PFSK-1 (cell line): ENCODE results near the gene ZBTB16.

Experiments
- FOXP2 ChIP-seq: optimal IDR thresholded peaks from 2 replicates; pipeline ENCODE3; 2011; ENCODE audit warnings: borderline replicate concordance, control low read depth, inconsistent platforms; ENCODE audit not compliant: insufficient read depth; ENCODE audit errors: extremely low read length, extremely low read depth
- POLR2AphosphoS5 ChIP-seq: IDR thresholded peaks from 2 replicates; pipeline ENCODE4 v1.6.1; 2012; ENCODE audit warnings: low read depth, mild to moderate bottlenecking, control low read depth, low read length, moderate library complexity
- SIN3A ChIP-seq: IDR thresholded peaks from 2 replicates; pipeline ENCODE4 v1.6.1; 2012; ENCODE audit warnings: mild to moderate bottlenecking, low read length, moderate library complexity, borderline replicate concordance; ENCODE audit not compliant: insufficient read depth
- TAF1 ChIP-seq: IDR thresholded peaks from 2 replicates; pipeline ENCODE4 v1.6.1; 2012; ENCODE audit warnings: low read length, control low read depth, borderline replicate concordance; ENCODE audit not compliant: insufficient read depth
- TF ChIP-seq, protein P1 (sequence below), 2 experiments: IDR thresholded peaks; 2 replicates each; pipeline versions ENCODE4 v1.6.1 to v1.8.0; 2011 to 2012; ENCODE audit warnings: low read depth in 2 of 2, low read length in 2 of 2, control low read depth in 1 of 2, inconsistent platforms in 1 of 2, mild to moderate bottlenecking in 1 of 2, moderate library complexity in 1 of 2; ENCODE audit not compliant: insufficient read depth in 1 of 2

Gene ZBTB16

GRCh38 chr11:114102993-114103896 is 43.7 kb downstream of the ZBTB16 start:
- TF ChIP-seq SIN3A (no peak), POLR2AphosphoS5 (no peak), FOXP2 (no peak)
- TF ChIP-seq, protein P1, sequence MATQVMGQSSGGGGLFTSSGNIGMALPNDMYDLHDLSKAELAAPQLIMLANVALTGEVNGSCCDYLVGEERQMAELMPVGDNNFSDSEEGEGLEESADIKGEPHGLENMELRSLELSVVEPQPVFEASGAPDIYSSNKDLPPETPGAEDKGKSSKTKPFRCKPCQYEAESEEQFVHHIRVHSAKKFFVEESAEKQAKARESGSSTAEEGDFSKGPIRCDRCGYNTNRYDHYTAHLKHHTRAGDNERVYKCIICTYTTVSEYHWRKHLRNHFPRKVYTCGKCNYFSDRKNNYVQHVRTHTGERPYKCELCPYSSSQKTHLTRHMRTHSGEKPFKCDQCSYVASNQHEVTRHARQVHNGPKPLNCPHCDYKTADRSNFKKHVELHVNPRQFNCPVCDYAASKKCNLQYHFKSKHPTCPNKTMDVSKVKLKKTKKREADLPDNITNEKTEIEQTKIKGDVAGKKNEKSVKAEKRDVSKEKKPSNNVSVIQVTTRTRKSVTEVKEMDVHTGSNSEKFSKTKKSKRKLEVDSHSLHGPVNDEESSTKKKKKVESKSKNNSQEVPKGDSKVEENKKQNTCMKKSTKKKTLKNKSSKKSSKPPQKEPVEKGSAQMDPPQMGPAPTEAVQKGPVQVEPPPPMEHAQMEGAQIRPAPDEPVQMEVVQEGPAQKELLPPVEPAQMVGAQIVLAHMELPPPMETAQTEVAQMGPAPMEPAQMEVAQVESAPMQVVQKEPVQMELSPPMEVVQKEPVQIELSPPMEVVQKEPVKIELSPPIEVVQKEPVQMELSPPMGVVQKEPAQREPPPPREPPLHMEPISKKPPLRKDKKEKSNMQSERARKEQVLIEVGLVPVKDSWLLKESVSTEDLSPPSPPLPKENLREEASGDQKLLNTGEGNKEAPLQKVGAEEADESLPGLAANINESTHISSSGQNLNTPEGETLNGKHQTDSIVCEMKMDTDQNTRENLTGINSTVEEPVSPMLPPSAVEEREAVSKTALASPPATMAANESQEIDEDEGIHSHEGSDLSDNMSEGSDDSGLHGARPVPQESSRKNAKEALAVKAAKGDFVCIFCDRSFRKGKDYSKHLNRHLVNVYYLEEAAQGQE (IDR thresholded peaks at IDR 0.05; ENCODE audit: insufficient read depth in 1 of 2, low read depth in 2 of 2, low read length in 2 of 2): no peak

DNA sequence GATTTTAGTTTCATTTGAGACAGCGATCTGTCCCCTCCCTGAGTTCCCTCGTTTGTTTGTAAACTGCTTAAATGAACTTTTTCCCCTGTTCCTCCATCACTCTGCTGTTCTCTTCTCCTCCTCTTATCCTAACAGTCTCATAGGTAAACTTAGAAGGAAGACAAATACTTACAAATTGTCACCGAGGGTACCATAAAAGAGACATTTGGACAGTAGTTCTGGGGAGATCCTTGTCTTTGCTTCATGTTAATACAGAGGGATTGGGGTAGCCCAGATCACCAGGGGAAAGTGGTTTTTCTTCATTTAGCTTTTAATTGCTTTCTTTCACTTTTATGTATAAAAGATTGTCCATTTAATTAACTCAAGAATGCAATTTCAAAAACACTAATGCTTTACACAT is 46.1 kb downstream of the ZBTB16 start:
- TF ChIP-seq, protein P1 (IDR thresholded peaks at IDR 0.05; ENCODE audit: insufficient read depth in 1 of 2, low read depth in 2 of 2, low read length in 2 of 2): no peak
- TF ChIP-seq FOXP2: no peak
- TF ChIP-seq POLR2AphosphoS5: no peak
- TF ChIP-seq TAF1: no peak
- TF ChIP-seq SIN3A: no peak

DNA sequence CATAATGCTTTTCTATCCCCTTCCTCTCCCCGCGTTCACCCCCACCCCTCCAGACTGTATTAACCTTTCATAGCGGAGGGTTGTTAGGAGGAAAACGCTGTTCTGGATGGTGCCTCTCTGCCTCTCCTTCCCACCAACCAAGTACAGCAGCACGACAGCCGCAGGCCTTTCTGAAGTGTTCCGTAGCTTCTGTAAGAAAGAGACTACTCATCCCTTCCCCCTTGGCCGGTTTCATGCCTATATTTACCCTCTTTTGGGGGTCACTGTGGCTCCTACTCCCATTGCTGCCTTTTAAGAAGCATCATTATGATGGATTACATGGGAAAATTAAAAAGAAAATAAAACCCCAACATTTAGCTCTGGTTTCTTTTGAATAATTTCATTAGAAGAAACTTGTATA is 46.5 kb downstream of the ZBTB16 start:
- TF ChIP-seq TAF1: no peak
- TF ChIP-seq FOXP2: no peak
- TF ChIP-seq, protein P1 (IDR thresholded peaks at IDR 0.05; ENCODE audit: insufficient read depth in 1 of 2, low read depth in 2 of 2, low read length in 2 of 2): no peak
- TF ChIP-seq POLR2AphosphoS5: no peak
- TF ChIP-seq SIN3A: no peak

DNA sequence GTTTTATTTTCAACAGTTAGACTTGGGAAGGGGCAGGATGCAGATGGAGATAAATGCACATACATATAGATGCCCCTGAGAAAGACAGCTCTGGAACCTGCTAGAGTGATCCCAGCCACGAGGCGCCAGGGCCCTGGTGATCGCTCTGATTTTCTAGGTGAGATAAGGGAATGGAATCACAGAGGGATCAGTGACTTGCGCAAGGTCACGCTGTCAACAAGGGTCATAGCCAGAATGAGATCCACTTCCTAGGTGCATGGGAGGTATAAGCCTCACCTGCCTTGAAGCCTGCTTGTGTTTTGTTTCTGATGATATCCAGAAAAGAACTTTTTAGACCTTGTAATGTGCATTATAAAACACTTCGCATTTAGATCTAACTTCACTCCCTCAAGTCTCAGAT is 47.5 kb downstream of the ZBTB16 start:
- no peak for TF ChIP-seq FOXP2
- TF ChIP-seq TAF1: no peak
- TF ChIP-seq, protein P1 (IDR thresholded peaks at IDR 0.05; ENCODE audit: insufficient read depth in 1 of 2, low read depth in 2 of 2, low read length in 2 of 2): no peak
- TF ChIP-seq POLR2AphosphoS5: no peak
- no peak for TF ChIP-seq SIN3A
